Subcutaneous abdominal adipose tissue (tissue), 5 donors: ENCODE results near the gene TMEM225.
"Not testable (repeated sequence)": the region's sequence is repeated elsewhere in the genome, so short reads cannot be mapped to it uniquely, and the experiment has no call there.

Source experiments
- H3K27ac ChIP-seq: one replicate; pipeline ENCODE4 v1.7.0; 2013; ENCODE audit warnings: low read depth, mild to moderate bottlenecking, inconsistent platforms, low read length, moderate library complexity
- H3K27me3 ChIP-seq, 5 donors: one replicate each; pipeline ENCODE4 v1.7.0; 2013; ENCODE audit warnings: low read length in 5 of 5, inconsistent platforms in 1 of 5; ENCODE audit not compliant: control insufficient read depth in 5 of 5, insufficient read depth in 4 of 5
- H3K36me3 ChIP-seq, 5 donors: one replicate each; pipeline ENCODE4 v1.7.0; 2013; ENCODE audit warnings: low read length in 5 of 5; ENCODE audit not compliant: control insufficient read depth in 5 of 5, insufficient read depth in 5 of 5
- H3K4me1 ChIP-seq, 5 donors: one replicate each; pipeline ENCODE4 v1.7.0; 2013; ENCODE audit warnings: low read length in 5 of 5, mild to moderate bottlenecking in 3 of 5, moderate library complexity in 1 of 5; ENCODE audit not compliant: control insufficient read depth in 5 of 5, insufficient read depth in 5 of 5
- H3K4me3 ChIP-seq, 5 donors: one replicate each; pipeline ENCODE4 v1.7.0; 2013; ENCODE audit warnings: low read length in 5 of 5, low read depth in 1 of 5
- H3K9ac ChIP-seq, 5 donors: one replicate each; pipeline ENCODE4 v1.7.0; 2013; ENCODE audit warnings: low read length in 5 of 5, mild to moderate bottlenecking in 4 of 5, moderate library complexity in 3 of 5
- H3K9me3 ChIP-seq, 5 donors: one replicate each; pipeline ENCODE4 v1.7.0; 2013; ENCODE audit warnings: low read length in 5 of 5; ENCODE audit not compliant: control insufficient read depth in 5 of 5
- donor health status: healthy.
- donor health status: healthy.
- donor health status: healthy.
- donor health status: healthy.
- donor health status: healthy.

The TMEM225 gene

GRCh38 chr11:123867795-123868194 is 17.7 kb downstream of the TMEM225 start:
- not testable (repeated sequence) for H3K27ac ChIP-seq, H3K36me3 ChIP-seq, H3K4me3 ChIP-seq, H3K9ac ChIP-seq, H3K9me3 ChIP-seq, H3K4me1 ChIP-seq, H3K27me3 ChIP-seq

GRCh38 chr11:123865293-123865692 is 20.2 kb downstream of the TMEM225 start:
- H3K36me3 ChIP-seq, H3K27me3 ChIP-seq, H3K27ac ChIP-seq, H3K4me1 ChIP-seq, H3K9ac ChIP-seq, H3K9me3 ChIP-seq, H3K4me3 ChIP-seq: not testable (repeated sequence)

- Histone ChIP-seq H3K9ac (no peak overlapping the region), H3K9me3 (peaks cover 0 to 7% (median 0%) of the 10 kb centered on the region in 5 donors), H3K4me1 (no peaks in the 10 kb centered on the region), H3K27ac (no peak overlapping the region), H3K4me3 (no peak overlapping the region), H3K27me3 (no peaks in the 10 kb centered on the region), H3K36me3 (no peaks in the 10 kb centered on the region)
These were observed 25.7 kb downstream of the TMEM225 start for GRCh38 chr11:123859731-123860130.

- Histone ChIP-seq H3K36me3 (no peaks in the 10 kb centered on the region), H3K9ac (no peak overlapping the region), H3K27me3 (no peaks in the 10 kb centered on the region), H3K9me3 (peaks cover 0 to 7% (median 0%) of the 10 kb centered on the region in 5 donors), H3K4me3 (no peak overlapping the region), H3K4me1 (no peaks in the 10 kb centered on the region), H3K27ac (no peak overlapping the region)
These were observed 29.0 kb downstream of the TMEM225 start for GRCh38 chr11:123856444-123856843.

GRCh38 chr11:123853038-123853437 is 32.4 kb downstream of the TMEM225 start:
- no peaks in the 10 kb centered on the region for H3K4me1 ChIP-seq

GRCh38 chr11:123852321-123852720 is 33.1 kb downstream of the TMEM225 start:
- H3K36me3 ChIP-seq: no peaks in the 10 kb centered on the region
- H3K9ac ChIP-seq: no peak overlapping the region
- H3K27ac ChIP-seq: no peak overlapping the region
- no peaks in the 10 kb centered on the region for H3K27me3 ChIP-seq
- no peak overlapping the region for H3K4me3 ChIP-seq
- H3K9me3 ChIP-seq: peaks cover 0 to 5% (median 0%) of the 10 kb centered on the region in 5 donors
- no peaks in the 10 kb centered on the region for H3K4me1 ChIP-seq

More at GRCh38 chr11:123853038-123853437, 32.4 kb downstream of the TMEM225 start:
- no peak overlapping the region for H3K4me3 ChIP-seq
- H3K27ac ChIP-seq: no peak overlapping the region
- peaks cover 0 to 7% (median 0%) of the 10 kb centered on the region in 5 donors for H3K9me3 ChIP-seq
- no peak overlapping the region for H3K9ac ChIP-seq
- no peaks in the 10 kb centered on the region for H3K36me3 ChIP-seq
- no peaks in the 10 kb centered on the region for H3K27me3 ChIP-seq

GRCh38 chr11:123851110-123851509 is 34.4 kb downstream of the TMEM225 start:
- Histone ChIP-seq H3K27ac (no peak overlapping the region), H3K4me1 (no peaks in the 10 kb centered on the region), H3K9ac (no peak overlapping the region), H3K9me3 (peaks cover 0 to 3% (median 0%) of the 10 kb centered on the region in 5 donors), H3K27me3 (no peaks in the 10 kb centered on the region), H3K36me3 (no peaks in the 10 kb centered on the region), H3K4me3 (no peak overlapping the region)

GRCh38 chr11:123841174-123841573 is 44.3 kb downstream of the TMEM225 start:
- H3K4me3 ChIP-seq: no peak overlapping the region
- H3K36me3 ChIP-seq: no peaks in the 10 kb centered on the region
- H3K27me3 ChIP-seq: no peaks in the 10 kb centered on the region
- H3K9me3 ChIP-seq: no peaks in the 10 kb centered on the region
- no peak overlapping the region for H3K27ac ChIP-seq
- H3K9ac ChIP-seq: no peak overlapping the region
- H3K4me1 ChIP-seq: no peaks in the 10 kb centered on the region

GRCh38 chr11:123839131-123839530 is 46.3 kb downstream of the TMEM225 start:
- no peak overlapping the region for H3K27ac ChIP-seq
- no peaks in the 10 kb centered on the region for H3K9me3 ChIP-seq
- no peak overlapping the region for H3K4me3 ChIP-seq
- H3K36me3 ChIP-seq: no peaks in the 10 kb centered on the region
- no peaks in the 10 kb centered on the region for H3K4me1 ChIP-seq
- no peak overlapping the region for H3K9ac ChIP-seq
- H3K27me3 ChIP-seq: no peaks in the 10 kb centered on the region

- H3K27ac ChIP-seq: no peak overlapping the region
- no peaks in the 10 kb centered on the region for H3K36me3 ChIP-seq
- no peaks in the 10 kb centered on the region for H3K27me3 ChIP-seq
- no peaks in the 10 kb centered on the region for H3K9me3 ChIP-seq
- no peak overlapping the region for H3K9ac ChIP-seq
- H3K4me3 ChIP-seq: no peak overlapping the region
- H3K4me1 ChIP-seq: no peaks in the 10 kb centered on the region
These were observed 46.8 kb downstream of the TMEM225 start for GRCh38 chr11:123838659-123839058.

- no peak overlapping the region for H3K27ac ChIP-seq
- no peak overlapping the region for H3K9ac ChIP-seq
- no peaks in the 10 kb centered on the region for H3K4me1 ChIP-seq
- no peaks in the 10 kb centered on the region for H3K27me3 ChIP-seq
- no peaks in the 10 kb centered on the region for H3K9me3 ChIP-seq
- no peaks in the 10 kb centered on the region for H3K36me3 ChIP-seq
- H3K4me3 ChIP-seq: no peak overlapping the region
These were observed 47.3 kb downstream of the TMEM225 start for GRCh38 chr11:123838199-123838598.
